Uterus (tissue), 2 donors: ENCODE data around the gene UNCX.

ENCODE experiments used
- POLR2A ChIP-seq, 2 donors: fragments of 450-650 bp; IDR thresholded peaks; one replicate each; pipeline ENCODE4 v1.6.1; 2016; ENCODE audit warnings: antibody characterized with exemption in 2 of 2, mild to moderate bottlenecking in 1 of 2, moderate library complexity in 1 of 2
- TF ChIP-seq, protein P1 (sequence below), 4 experiments: fragments of 200-600 bp in 2 of 4; fragments of 450-650 bp in 2 of 4; sonication (generic) in 2 of 4; IDR thresholded peaks; one replicate each; pipeline ENCODE4 v1.5.1; 2016 to 2019; ENCODE audit warnings: antibody characterized with exemption in 4 of 4, mild to moderate bottlenecking in 2 of 4, moderate library complexity in 1 of 4

DNA sequence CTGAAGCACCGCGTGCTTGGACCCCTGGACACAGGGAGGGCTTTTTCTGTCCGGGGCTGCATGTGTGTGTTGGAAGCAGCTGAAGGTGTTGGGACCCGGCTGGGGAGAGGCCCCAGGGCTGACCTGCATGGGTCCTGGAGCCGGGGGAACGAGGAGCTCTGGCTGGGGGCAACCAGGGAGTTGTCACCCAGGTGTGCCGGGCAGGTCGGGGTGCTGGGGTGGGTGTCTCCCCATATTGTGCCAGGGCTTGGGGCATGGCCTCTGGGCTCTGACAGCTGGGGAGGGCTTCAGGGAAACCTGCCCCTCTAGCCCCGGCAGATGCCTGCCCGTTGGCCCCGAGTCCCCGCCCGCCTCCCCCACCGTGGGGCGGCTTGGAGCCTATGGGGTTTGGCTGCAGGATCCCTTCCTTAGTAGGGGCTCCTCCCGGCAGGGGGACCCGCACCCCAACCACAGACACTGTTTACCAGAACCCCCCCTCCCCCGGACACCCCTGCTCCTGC is 42.3 kb downstream of the UNCX start:
- TF ChIP-seq, protein P1, sequence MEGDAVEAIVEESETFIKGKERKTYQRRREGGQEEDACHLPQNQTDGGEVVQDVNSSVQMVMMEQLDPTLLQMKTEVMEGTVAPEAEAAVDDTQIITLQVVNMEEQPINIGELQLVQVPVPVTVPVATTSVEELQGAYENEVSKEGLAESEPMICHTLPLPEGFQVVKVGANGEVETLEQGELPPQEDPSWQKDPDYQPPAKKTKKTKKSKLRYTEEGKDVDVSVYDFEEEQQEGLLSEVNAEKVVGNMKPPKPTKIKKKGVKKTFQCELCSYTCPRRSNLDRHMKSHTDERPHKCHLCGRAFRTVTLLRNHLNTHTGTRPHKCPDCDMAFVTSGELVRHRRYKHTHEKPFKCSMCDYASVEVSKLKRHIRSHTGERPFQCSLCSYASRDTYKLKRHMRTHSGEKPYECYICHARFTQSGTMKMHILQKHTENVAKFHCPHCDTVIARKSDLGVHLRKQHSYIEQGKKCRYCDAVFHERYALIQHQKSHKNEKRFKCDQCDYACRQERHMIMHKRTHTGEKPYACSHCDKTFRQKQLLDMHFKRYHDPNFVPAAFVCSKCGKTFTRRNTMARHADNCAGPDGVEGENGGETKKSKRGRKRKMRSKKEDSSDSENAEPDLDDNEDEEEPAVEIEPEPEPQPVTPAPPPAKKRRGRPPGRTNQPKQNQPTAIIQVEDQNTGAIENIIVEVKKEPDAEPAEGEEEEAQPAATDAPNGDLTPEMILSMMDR (IDR thresholded peaks at IDR 0.05): no peak
- no peak for TF ChIP-seq POLR2A (IDR thresholded peaks at IDR 0.05)
